Measurements from ENCODE around the gene OR13D1. TPM values are rescaled to one million over a fixed set of nuclear protein-coding genes. Genes with fewer than 3 reads are reported as not detected.
"Not testable (repeated sequence)": the region's sequence is repeated elsewhere in the genome, so short reads cannot be mapped to it uniquely, and the experiment has no call there.

OR13D1 gene
- not detected for polyA plus RNA-seq (2012; ENCODE audit: insufficient read depth, insufficient read length, low read depth)

- no peak for TF ChIP-seq CTCF (IDR thresholded peaks at IDR 0.05; ENCODE audit: low read depth, low read length)
- H3K27me3 ChIP-seq = no peaks in the 10 kb centered on the region
- no peaks in the 10 kb centered on the region for H3K36me3 ChIP-seq
- DNase-seq = no peak
- no peak within 1 kb of the TSS for H3K4me3 ChIP-seq (ENCODE audit: low read depth, low read length)
- no peaks in the 10 kb centered on the region for H3K4me1 ChIP-seq
- H3K9me3 ChIP-seq = no peaks in the 10 kb centered on the region
These were observed at the start of gene OR13D1 for GRCh38 chr9:104694218-104694617. TSS of gene OR13D1 (plus strand) at chr9:104694518. CDS start at chr9:104694518, 0 bp downstream.

- no peak for TF ChIP-seq CTCF (IDR thresholded peaks at IDR 0.05; ENCODE audit: low read depth, low read length)
- Histone ChIP-seq H3K4me3 (ENCODE audit: low read depth, low read length) (no peak overlapping the region), H3K27me3 (no peaks in the 10 kb centered on the region), H3K36me3 (no peaks in the 10 kb centered on the region), H3K9me3 (no peaks in the 10 kb centered on the region), H3K4me1 (no peaks in the 10 kb centered on the region)
- no peak for DNase-seq
These were observed 35.7 kb upstream of the OR13D1 start for GRCh38 chr9:104658496-104659195.

GRCh38 chr9:104675611-104676010 is 18.7 kb upstream of the OR13D1 start:
- Histone ChIP-seq H3K4me3 (ENCODE audit: low read depth, low read length) (no peak overlapping the region), H3K36me3 (no peaks in the 10 kb centered on the region), H3K9me3 (no peaks in the 10 kb centered on the region), H3K4me1 (no peaks in the 10 kb centered on the region), H3K27me3 (no peaks in the 10 kb centered on the region)
- DNase-seq = no peak
- TF ChIP-seq CTCF (IDR thresholded peaks at IDR 0.05; ENCODE audit: low read depth, low read length) = no peak

- DNase-seq = no peak
- H3K4me3 ChIP-seq (ENCODE audit: low read depth, low read length) = no peak overlapping the region
- H3K9me3 ChIP-seq = no peaks in the 10 kb centered on the region
- no peaks in the 10 kb centered on the region for H3K4me1 ChIP-seq
- H3K27me3 ChIP-seq = no peaks in the 10 kb centered on the region
- no peaks in the 10 kb centered on the region for H3K36me3 ChIP-seq
- peak; percentile 53 for TF ChIP-seq CTCF (IDR thresholded peaks at IDR 0.05; ENCODE audit: low read depth, low read length)
These were observed 11.7 kb upstream of the OR13D1 start for GRCh38 chr9:104682642-104683041.

- Histone ChIP-seq H3K4me1 (no peaks in the 10 kb centered on the region), H3K27me3 (no peaks in the 10 kb centered on the region), H3K36me3 (no peaks in the 10 kb centered on the region), H3K4me3 (ENCODE audit: low read depth, low read length) (no peak overlapping the region), H3K9me3 (no peaks in the 10 kb centered on the region)
- DNase-seq = no peak
- TF ChIP-seq CTCF (IDR thresholded peaks at IDR 0.05; ENCODE audit: low read depth, low read length) = no peak
These were observed 8.2 kb upstream of the OR13D1 start for GRCh38 chr9:104686081-104686480.

- no peak overlapping the region for H3K4me3 ChIP-seq (ENCODE audit: low read depth, low read length)
- no peak for TF ChIP-seq CTCF (IDR thresholded peaks at IDR 0.05; ENCODE audit: low read depth, low read length)
- H3K27me3 ChIP-seq = no peaks in the 10 kb centered on the region
- H3K9me3 ChIP-seq = no peaks in the 10 kb centered on the region
- H3K4me1 ChIP-seq = no peaks in the 10 kb centered on the region
- no peaks in the 10 kb centered on the region for H3K36me3 ChIP-seq
- no peak for DNase-seq
These were observed 6.0 kb downstream of the OR13D1 start for GRCh38 chr9:104700306-104700705.

GRCh38 chr9:104708737-104709136 is 14.4 kb downstream of the OR13D1 start:
- not testable (repeated sequence) for H3K9me3 ChIP-seq; DNase-seq; H3K36me3 ChIP-seq; H3K27me3 ChIP-seq; H3K4me3 ChIP-seq (ENCODE audit: low read depth, low read length); H3K4me1 ChIP-seq

All from BE2C (cell line).